GM21737 (cell line): ENCODE measurements around the gene BOK.

Experiments used
- ATAC-seq: cut with Tn5 transposase; IDR thresholded peaks from one replicate; pipeline ENCODE4 v1.9.1; 2021; ENCODE audit warnings: mild to moderate bottlenecking, moderate library complexity; ENCODE audit not compliant: unreplicated experiment

The BOK gene

GRCh38 chr2:241538838-241539615 is 19.5 kb upstream of the BOK start:
- no peak for ATAC-seq

- ATAC-seq: no peak
Measured at GRCh38 chr2:241539616-241540374, 18.8 kb upstream of the BOK start.

- ATAC-seq: no peak
Measured at GRCh38 chr2:241540401-241540770, 18.2 kb upstream of the BOK start.

GRCh38 chr2:241540771-241541561 is 17.6 kb upstream of the BOK start:
- no peak for ATAC-seq

- ATAC-seq: no peak
Measured at GRCh38 chr2:241541564-241542277, 16.8 kb upstream of the BOK start.

- ATAC-seq: no peak
Measured at GRCh38 chr2:241542278-241542605, 16.3 kb upstream of the BOK start.

- no peak for ATAC-seq
Measured at GRCh38 chr2:241545106-241545505, 13.4 kb upstream of the BOK start.

- no peak for ATAC-seq
Measured at GRCh38 chr2:241545523-241546473, 12.7 kb upstream of the BOK start.

- ATAC-seq: no peak
Measured at GRCh38 chr2:241546771-241547498, 11.6 kb upstream of the BOK start.

GRCh38 chr2:241547781-241548450 is 10.6 kb upstream of the BOK start:
- ATAC-seq: no peak

GRCh38 chr2:241548451-241548835 is 10.1 kb upstream of the BOK start:
- ATAC-seq: no peak

- ATAC-seq: no peak
Measured at GRCh38 chr2:241550616-241551580, 7.6 kb upstream of the BOK start.

- no peak for ATAC-seq
Measured at GRCh38 chr2:241551599-241551997, 6.9 kb upstream of the BOK start.

GRCh38 chr2:241551998-241552737 is 6.4 kb upstream of the BOK start:
- ATAC-seq: no peak

- no peak for ATAC-seq
Measured at GRCh38 chr2:241553512-241553830, 5.1 kb upstream of the BOK start.

GRCh38 chr2:241553981-241554380 is 4.6 kb upstream of the BOK start:
- ATAC-seq: no peak
